Activated CD4-positive, CD25-positive, alpha-beta regulatory T cell treated with anti-CD3 and anti-CD28 coated beads, Interleukin-2, amount 50 U/mL, for 16 hours (primary cell): ENCODE results near the gene PTGFRN.

Experiments used
- DNase-seq: peaks from one replicate; pipeline ENCODE4 v3.0.0-alpha.2; 2020; ENCODE audit warnings: low read depth, low spot score

Gene PTGFRN

DNA sequence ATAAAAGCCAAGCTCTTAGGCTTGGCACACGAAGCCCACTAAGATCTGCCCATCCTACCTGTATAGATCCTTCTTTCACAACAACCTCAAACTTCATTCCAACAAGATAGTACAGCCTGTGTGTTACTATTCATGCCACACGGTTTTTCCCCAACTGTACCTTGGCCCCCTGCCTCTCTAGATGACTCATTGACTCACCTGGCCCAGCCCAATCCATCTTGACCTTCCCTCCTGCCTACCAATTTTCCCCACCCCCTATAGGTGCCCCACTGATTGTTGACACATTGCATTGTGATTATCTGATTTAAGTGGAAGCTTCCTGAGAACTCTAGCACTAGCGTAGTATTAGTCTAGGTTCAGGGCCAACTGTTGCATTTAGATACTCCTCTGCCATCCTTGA lies 89.9 kb downstream of the PTGFRN start:
- no peak for DNase-seq

DNA sequence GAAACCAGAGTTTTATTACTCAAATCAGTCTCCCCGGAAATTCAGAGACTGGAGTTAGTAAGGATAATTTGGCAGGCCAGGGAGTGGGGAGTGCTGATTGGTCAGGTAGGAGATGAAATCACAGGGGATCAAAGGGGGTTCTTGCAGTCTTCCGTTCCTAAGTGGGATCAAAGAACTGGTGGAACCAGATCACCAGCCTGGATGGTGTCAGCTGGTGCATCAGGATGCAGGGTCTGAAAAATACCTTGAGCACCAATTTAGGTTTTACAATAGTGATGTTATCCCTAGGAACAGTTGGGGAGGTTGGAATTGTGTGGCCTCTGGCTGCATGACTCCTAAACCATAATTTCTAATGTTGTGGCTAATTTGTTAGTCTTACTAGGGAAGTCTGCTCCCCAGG lies 90.4 kb downstream of the PTGFRN start:
- no peak for DNase-seq

DNA sequence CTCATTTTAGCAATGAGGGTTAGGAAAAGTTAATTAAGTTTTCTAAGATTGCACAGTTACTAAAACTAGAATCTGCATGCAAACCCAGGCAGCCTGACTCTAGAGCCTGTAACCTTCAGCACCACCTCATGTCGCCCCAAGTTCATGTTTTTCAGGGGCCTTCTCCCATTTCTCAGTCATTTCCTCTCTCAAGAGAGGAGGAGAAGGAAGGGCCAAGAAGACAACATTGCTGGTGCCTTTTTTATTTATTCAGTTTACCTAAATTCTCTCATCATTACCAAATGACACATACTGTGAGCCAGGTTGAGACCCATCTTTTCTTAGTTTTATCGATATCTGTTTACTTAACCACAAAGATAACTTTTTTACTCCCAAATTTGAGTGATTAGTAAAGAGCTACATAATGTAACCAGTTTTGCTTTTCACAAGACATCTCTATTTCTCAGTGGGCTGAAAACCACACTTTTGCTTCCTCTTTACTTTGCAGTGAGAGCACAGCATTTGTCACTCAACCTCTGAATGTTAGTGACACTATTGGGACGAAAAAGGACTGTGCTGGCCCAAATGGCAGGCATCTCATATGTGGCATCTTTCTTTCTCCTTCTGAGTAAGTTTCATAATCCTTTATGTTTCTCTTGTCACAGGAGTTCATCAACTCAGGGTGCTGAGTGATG lies 91.7 kb downstream of the PTGFRN start, which contains the start of gene CD101:
TSS of gene CD101 (plus strand) at position 507 of the 674 bp plus-strand sequence. CDS start at position 565, 58 bp downstream.
- DNase-seq = no peak

DNA sequence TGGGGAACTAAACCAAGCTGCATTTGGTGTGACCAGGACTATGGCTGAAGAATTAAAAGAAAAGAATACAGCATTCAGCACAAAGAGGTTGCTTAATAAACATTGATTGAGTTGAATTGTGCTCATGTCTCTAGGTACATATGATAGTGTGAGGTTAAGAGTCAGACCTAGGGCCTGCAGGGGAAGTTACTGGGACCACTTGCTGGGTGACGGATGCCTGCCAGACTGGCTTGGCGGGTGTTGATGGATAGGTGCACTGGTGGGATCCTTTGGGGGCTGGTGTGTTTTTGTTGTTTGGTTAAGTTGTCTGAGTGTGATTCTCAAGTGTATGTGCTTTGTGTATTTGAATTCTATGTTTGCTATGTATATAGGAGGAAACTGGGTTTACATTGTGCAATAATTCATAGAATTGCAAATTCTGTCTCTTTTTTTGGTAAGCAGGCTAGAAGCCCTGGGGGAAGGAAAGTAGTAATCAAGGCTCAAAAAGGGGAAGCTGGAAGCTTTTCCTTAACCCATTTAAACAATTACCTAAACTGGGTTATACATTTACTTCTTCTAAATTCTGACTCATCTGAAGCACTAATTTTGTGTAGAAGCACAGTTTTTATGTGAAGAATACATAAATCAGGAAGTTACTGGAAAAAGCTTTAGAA lies 93.6 kb downstream of the PTGFRN start:
- no peak for DNase-seq

DNA sequence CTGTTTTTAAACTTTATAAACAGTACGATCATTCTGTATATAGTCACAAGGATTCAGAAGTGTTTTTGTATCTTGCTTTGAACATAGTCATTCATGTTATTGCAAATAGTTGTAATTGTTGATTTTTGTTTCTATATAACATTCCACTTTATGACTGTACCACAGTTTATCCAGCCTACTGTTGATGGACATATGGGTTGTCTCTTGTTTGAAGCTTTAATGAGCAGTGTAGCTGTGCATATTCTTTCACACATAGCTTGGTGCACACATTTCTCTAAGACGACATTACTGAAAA lies 98.0 kb downstream of the PTGFRN start:
- no peak for DNase-seq

DNA sequence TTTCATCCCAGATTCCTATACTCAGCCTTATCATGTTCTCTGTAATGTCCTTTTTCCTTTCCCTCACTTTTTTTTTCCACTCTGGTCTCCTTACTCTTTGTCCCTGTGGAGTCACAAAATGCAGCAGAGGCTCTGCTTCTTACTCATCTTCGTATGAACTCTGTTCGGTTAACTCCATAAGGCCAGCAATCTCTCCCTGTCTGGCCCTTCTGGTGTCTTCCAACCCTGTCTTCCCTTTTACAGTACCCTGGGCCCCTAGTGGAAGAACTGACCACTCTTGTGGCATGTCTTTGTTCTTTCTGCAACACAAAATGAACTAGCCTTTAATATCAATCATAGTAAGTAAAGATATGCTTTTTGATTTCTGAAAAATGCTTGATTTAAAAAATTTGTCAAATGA lies 98.9 kb downstream of the PTGFRN start:
- no peak for DNase-seq

DNA sequence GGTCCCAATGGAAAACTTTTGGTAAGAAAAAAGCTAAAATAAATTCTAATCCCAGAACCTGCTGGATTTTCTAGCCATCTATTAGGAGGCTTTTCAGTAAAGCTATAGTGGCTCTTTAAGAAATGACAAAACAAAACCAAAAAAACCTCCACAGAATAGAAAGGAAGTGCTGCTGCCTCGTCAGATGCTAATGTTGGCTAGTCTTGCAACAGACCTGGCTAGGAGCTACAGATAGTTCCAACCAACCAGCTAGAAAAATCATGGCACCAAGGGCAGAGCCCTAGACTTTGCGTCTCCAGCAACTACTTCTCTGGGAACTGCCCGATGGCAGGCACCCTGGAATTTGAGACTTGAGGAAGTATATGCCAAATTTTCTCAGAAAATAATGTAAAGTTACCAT lies 99.4 kb downstream of the PTGFRN start:
- no peak for DNase-seq

DNA sequence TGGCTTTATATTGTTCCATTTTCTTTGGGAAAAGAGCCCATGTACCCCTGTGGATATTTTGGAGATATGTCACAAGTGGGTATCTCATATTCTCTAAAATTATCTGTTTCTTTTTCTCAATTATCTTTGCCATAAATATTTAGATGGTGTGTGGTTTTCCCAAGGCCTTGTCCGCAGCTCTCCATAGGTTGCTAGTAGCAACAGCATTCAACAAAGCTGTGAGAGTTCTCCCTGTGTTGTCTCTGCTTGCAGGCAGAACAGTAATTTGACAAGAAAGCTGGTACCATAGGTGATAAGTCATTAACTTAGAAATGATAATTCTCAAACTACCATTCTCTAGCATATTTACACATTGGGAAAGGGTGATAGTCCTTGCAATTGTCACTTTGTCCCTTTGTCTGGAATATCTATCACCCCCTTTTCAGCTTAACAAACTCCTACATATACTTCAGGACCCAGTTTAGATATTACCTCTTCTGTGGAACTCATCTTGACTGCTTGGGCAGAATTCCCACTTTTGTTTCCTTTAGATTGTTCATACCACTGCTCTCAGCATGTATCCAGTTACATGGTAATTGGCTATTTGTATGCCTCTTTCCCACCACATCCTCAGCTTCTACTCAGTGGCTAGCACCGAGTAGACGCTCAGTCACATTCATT lies 100.7 kb downstream of the PTGFRN start:
- DNase-seq = no peak

DNA sequence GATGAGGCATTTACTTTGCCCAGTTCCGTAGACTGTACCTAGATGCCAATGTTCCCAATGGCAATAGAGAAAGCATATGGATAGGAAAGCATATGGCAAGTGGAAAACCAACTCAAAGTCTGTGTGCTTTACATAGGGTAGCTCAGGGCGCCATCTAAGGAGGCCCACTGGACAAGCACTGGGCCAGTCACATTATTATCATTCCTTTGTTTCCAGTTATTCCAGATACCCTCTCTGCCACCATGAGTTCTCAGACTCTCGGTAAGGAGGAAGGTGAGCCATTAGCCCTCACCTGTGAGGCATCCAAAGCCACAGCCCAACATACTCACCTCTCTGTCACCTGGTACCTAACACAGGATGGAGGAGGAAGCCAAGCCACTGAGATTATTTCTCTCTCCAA lies 101.6 kb downstream of the PTGFRN start:
- DNase-seq = no peak

DNA sequence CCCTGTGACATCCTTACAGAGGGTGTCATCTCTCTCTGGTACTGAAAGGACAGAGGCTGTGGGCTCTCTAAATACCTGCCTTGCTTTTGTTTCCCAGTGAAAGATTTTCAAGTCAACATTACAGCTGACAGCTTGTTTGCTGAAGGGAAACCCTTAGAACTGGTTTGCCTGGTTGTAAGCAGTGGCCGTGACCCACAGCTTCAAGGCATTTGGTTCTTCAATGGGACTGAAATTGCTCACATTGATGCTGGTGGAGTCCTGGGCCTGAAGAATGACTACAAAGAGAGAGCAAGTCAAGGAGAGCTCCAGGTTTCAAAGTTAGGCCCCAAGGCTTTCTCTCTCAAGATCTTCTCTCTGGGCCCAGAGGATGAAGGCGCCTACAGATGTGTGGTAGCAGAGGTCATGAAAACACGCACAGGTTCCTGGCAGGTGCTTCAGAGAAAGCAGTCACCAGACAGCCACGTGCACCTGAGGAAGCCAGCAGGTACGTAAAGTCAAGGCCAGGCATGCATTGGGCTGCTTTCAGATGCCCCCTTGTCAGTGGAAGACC lies 103.7 kb downstream of the PTGFRN start:
- DNase-seq = no peak

DNA sequence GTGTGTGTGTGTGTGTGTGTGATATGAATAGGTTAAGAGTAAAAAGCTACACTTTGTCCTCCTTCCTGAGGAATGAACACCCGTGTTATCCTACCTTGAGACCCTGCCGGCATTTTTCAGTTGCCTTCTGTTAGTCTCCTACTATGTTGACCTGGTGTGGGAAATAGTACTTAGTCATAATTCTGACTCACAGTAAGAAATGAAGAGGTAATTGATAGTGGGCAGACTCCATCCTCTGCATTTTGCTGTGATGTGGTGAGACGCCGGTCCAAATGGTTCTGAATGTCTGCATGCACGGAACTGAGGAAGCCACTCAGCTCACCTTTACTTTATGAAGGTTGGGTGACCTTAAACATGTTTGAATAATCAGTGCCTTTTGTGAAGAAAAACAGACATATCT lies 104.5 kb downstream of the PTGFRN start:
- no peak for DNase-seq

DNA sequence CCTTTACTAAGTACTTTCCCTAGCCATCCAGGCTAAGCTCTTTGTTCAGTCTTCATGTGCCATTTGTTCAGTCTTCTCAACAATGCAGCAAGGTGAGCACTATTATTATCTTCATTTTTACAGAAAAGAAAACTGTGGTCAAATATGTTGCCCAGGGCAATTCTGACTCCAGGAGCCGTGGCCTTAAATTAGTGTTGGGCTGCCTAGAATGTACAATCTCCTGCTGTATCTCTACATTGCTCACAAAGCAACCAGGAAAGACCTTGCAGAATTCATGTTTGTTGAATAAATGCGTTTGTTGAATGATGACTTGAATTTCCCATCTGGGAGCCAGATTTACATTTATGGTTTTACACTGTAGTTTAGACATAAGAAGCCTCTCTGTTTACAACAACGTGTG lies 106.0 kb downstream of the PTGFRN start:
- no peak for DNase-seq

DNA sequence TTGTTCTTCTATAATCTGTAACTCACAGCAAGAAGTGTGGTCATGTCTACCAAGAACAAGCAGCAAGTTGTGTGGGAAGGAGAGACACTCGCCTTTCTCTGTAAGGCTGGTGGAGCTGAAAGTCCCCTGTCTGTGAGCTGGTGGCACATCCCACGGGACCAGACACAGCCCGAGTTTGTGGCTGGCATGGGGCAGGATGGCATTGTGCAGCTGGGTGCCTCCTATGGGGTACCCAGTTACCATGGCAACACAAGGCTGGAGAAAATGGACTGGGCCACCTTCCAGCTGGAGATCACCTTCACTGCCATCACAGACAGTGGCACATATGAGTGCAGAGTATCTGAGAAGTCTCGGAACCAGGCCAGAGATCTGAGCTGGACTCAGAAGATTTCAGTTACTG lies 107.3 kb downstream of the PTGFRN start:
- no peak for DNase-seq

DNA sequence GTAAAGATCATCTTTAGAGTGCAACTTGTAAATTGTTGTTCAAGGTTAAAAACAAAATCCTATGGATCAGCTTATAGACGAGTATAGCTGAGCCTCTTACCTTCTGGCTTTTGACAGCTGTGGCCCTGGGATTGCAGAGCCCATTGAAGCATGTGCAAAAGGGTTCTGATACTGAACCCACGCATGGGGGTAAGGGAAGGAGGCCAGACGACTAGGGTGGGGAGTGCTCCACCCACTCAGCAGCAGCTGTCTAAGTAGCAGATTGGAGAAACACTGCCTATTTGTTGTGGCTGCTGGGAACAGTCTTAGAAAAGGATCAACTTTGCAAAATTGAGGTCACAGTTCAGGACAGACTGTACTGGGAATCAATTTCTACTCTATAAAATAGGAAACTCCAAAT lies 107.9 kb downstream of the PTGFRN start:
- no peak for DNase-seq

DNA sequence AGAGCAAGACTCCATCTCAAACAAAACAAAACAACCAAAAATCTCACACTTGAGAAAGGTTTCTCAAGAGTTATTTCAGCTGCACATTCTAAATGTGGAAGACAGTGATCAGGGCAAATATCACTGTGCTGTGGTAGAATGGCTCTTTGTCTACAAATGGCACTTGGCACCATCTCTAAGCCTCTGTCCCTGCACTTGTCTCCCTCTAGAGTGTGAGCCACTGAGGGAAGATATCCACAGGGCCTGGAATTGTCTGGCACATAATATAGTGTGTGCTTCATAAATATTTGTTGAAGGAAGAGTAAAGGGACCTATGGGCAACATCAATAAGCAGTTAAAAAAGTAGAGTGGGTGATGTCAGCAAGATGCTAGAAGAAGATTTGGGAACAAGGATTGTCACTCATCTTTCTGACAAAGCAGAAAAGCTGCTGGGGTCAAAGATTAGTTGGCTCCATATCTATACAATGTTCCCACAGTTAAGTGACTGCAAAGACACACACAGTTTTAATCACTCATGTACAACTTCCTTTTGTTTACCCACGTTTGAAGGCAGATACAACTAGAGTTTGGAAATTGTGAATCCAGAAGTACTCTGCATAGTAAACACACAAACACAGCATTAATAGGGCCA lies 110.9 kb downstream of the PTGFRN start:
- DNase-seq = no peak

DNA sequence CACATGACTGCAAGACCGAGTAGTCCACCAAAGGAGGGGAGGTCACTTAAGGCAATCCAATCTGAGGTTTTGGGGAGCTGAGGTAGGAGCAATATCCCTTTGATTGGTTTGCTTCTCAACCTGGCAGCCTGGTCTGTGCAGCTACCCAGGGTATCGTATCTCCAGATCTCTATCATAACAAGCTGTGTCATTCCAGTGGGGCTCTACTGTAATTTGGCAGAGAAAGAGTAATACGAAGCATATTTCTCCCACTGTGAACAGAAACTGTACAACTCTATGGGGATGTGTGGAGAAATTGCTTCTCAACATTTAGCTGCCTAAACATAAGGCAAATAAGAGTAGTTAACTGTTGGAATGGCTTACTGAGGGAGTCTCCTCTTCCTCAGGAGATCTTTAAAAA lies 112.4 kb downstream of the PTGFRN start:
- no peak for DNase-seq

DNA sequence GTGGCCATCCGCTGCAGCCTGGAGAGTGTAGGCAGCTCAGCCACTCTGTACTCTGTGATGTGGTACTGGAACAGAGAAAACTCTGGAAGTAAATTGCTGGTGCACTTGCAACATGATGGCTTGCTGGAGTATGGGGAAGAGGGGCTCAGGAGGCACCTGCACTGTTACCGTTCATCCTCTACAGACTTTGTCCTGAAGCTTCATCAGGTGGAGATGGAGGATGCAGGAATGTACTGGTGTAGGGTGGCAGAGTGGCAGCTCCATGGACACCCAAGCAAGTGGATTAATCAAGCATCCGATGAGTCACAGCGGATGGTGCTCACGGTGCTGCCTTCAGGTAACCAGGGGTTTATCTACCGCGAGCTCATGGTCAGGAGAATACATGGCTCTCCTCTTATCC lies 115.9 kb downstream of the PTGFRN start:
- no peak for DNase-seq

DNA sequence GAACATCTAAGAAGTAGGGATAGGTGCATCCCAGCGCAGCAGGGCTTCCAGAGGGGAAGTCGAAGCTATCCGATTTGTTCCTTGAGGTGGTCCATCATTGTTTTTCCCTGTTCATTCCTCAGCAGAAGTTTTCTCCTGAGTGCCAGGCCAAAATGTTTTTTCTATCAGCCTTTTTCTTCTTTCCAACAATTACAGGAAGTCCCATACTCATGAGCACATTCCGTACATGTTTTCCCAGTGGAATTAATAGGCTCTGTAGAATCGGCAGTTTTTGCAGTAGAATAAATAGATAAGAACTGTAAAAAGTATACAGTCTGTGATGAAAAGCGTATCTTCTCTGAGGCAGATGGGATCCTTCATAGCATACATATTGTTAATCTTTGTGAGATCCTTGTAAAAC lies 116.6 kb downstream of the PTGFRN start:
- DNase-seq = no peak

DNA sequence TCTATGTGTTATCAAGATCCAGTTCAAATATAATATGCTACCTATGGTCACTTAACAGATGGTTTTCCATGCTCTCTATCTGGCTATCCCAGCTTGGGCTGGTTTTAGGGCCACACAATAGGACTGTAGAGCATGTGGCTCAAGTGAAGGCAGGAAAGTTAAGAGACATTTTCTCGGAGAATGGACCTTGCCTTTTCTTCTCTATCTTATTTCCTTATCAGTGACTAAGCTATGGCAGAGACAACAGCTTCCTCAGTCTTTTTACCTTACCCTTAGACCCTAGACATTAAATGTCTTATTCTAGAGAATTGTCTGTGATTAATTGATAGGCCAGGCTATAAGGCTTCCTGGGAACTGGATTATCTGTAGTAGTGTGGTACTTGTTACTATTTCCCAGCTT lies 120.0 kb downstream of the PTGFRN start:
- no peak for DNase-seq

DNA sequence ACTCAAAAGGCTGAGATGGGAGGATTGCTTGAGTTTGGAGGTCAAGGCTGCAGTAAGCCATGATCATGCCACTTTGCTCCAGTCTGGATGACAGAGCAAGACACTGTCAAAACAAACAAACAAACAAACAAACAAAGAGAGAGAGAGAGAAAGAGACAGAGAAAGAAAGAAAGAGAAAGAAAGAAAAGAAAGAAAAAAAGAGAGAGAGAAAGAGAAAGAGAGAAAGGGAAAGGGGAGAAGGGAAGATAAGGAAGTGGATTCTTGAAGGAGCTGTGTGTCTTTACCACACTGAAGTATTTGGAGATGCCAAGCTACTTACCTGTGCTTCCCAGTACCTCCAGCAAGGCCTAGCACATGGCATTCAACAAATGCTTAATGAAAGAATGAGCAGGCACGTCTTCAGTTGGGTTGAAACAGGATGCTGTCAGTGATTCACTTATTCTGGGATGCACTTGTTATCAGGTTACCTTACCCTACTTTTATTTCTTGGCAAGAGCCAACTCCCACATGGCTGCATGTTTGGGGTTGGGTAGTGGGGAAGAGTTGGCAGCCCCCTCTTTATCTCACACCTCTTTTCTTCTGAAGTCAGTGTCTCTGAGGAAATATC lies 120.7 kb downstream of the PTGFRN start:
- no peak for DNase-seq

DNA sequence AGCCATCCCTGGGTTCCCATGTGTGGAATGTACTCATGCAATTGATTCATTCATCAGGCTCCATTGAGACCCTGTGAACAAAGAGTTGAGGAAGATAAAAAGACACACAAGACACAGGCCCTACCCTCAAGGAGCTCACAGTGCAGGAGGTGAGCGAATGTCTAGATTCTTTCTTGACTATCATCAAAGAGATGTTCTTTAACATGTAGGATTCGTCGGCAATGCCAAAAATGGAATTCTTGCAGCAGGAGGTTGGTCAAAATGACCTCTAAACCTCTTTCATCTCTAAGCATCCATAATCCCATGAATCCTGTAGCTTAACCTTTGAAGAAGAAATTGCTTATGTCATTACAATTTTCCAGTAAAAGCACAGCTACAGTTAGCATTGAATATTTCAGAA lies 122.5 kb downstream of the PTGFRN start:
- no peak for DNase-seq
